ENCODE results near the gene INPP5A. TPM values are rescaled to one million over a fixed set of nuclear protein-coding genes. Genes with fewer than 3 reads are reported as not detected.

Gene INPP5A
- total RNA-seq, 2 experiments from 2014 or later = 7.4 to 7.5 TPM

- ChIA-PET POLR2A (no interaction called here), CTCF (interaction anchor here (1.5 kb wide), 1 partner anchor 159 kb away, joined by 5 read pairs; no protein-coding TSS in a partner anchor)
- intact Hi-C loops (cut with micrococcal nuclease) = no loop called here
- Mint-ChIP-seq H3K27ac (no peak overlapping the region), H3K4me3 (no peak overlapping the region), H3K9me3 (peaks cover 37% of the 10 kb centered on the region), H3K27me3 (peaks cover 2% of the 10 kb centered on the region), H3K36me3 (peaks cover 34% of the 10 kb centered on the region), H3K4me1 (ENCODE audit: low read depth) (peaks cover 16% of the 10 kb centered on the region)
- DNase-seq = no peak
Observed at GRCh38 chr10:132618158-132618919, 80.8 kb downstream of the INPP5A start.

GRCh38 chr10:132619927-132620326 is 82.3 kb downstream of the INPP5A start:
- POLR2A ChIA-PET = no interaction called here
- no peak overlapping the region for H3K27ac Mint-ChIP-seq
- H3K9me3 Mint-ChIP-seq = peaks cover 37% of the 10 kb centered on the region
- H3K4me1 Mint-ChIP-seq (ENCODE audit: low read depth) = peaks cover 16% of the 10 kb centered on the region
- no peak for DNase-seq
- H3K36me3 Mint-ChIP-seq = peaks cover 34% of the 10 kb centered on the region
- intact Hi-C loops (cut with micrococcal nuclease) = no loop called here
- peaks cover 2% of the 10 kb centered on the region for H3K27me3 Mint-ChIP-seq
- H3K4me3 Mint-ChIP-seq = no peak overlapping the region
- CTCF ChIA-PET = no interaction called here

- CTCF ChIA-PET = no interaction called here
- POLR2A ChIA-PET = no interaction called here
- H3K27ac Mint-ChIP-seq = no peak overlapping the region
Observed at GRCh38 chr10:132624061-132624846, 86.7 kb downstream of the INPP5A start.

GRCh38 chr10:132624847-132625471 is 87.4 kb downstream of the INPP5A start:
- no peak for DNase-seq
- Mint-ChIP-seq H3K36me3 (peaks cover 8% of the 10 kb centered on the region), H3K4me1 (ENCODE audit: low read depth) (peaks cover 13% of the 10 kb centered on the region), H3K9me3 (peaks cover 20% of the 10 kb centered on the region), H3K4me3 (no peak overlapping the region), H3K27me3 (no peaks in the 10 kb centered on the region), H3K27ac (no peak overlapping the region)
- ChIA-PET CTCF (no interaction called here), POLR2A (no interaction called here)
- intact Hi-C loops (cut with micrococcal nuclease) = no loop called here

More at GRCh38 chr10:132624061-132624846, 86.7 kb downstream of the INPP5A start:
- intact Hi-C loops (cut with micrococcal nuclease) = no loop called here
- no peaks in the 10 kb centered on the region for H3K27me3 Mint-ChIP-seq
- no peak overlapping the region for H3K4me3 Mint-ChIP-seq
- DNase-seq = no peak
- H3K9me3 Mint-ChIP-seq = peaks cover 23% of the 10 kb centered on the region
- peaks cover 9% of the 10 kb centered on the region for H3K36me3 Mint-ChIP-seq
- H3K4me1 Mint-ChIP-seq (ENCODE audit: low read depth) = peaks cover 10% of the 10 kb centered on the region

- ChIA-PET CTCF (interaction anchor here (0.8 kb wide), 1 partner anchor 390 kb away, joined by 3 read pairs; no protein-coding TSS in a partner anchor), POLR2A (no interaction called here)
- H3K4me3 Mint-ChIP-seq = no peak overlapping the region
- DNase-seq = no peak
- H3K36me3 Mint-ChIP-seq = peaks cover 4% of the 10 kb centered on the region
- H3K27me3 Mint-ChIP-seq = no peaks in the 10 kb centered on the region
- H3K4me1 Mint-ChIP-seq (ENCODE audit: low read depth) = peaks cover 13% of the 10 kb centered on the region
- peaks cover 8% of the 10 kb centered on the region for H3K9me3 Mint-ChIP-seq
- no peak overlapping the region for H3K27ac Mint-ChIP-seq
- intact Hi-C loops (cut with micrococcal nuclease) = no loop called here
Observed at GRCh38 chr10:132626019-132626760, 88.6 kb downstream of the INPP5A start.

GRCh38 chr10:132626761-132627665 is 89.4 kb downstream of the INPP5A start:
- CTCF ChIA-PET = interaction anchor here (0.8 kb wide), 1 partner anchor 391 kb away, joined by 3 read pairs; no protein-coding TSS in a partner anchor
- intact Hi-C loops (cut with micrococcal nuclease) = no loop called here
- POLR2A ChIA-PET = no interaction called here

GRCh38 chr10:132627666-132628531 is 90.3 kb downstream of the INPP5A start:
- H3K36me3 Mint-ChIP-seq = no peaks in the 10 kb centered on the region
- ChIA-PET CTCF (no interaction called here), POLR2A (no interaction called here)
- peak; percentile 17 for DNase-seq
- no peaks in the 10 kb centered on the region for H3K27me3 Mint-ChIP-seq
- no peak overlapping the region for H3K27ac Mint-ChIP-seq
- H3K9me3 Mint-ChIP-seq = no peaks in the 10 kb centered on the region
- intact Hi-C loops (cut with micrococcal nuclease) = no loop called here
- H3K4me1 Mint-ChIP-seq (ENCODE audit: low read depth) = peaks cover 13% of the 10 kb centered on the region
- H3K4me3 Mint-ChIP-seq = no peak overlapping the region

More at GRCh38 chr10:132626761-132627665, 89.4 kb downstream of the INPP5A start:
- Mint-ChIP-seq H3K4me1 (ENCODE audit: low read depth) (peaks cover 13% of the 10 kb centered on the region), H3K4me3 (no peak overlapping the region), H3K27me3 (no peaks in the 10 kb centered on the region), H3K9me3 (peaks cover 1% of the 10 kb centered on the region), H3K36me3 (no peaks in the 10 kb centered on the region), H3K27ac (no peak overlapping the region)
- DNase-seq = no peak

GRCh38 chr10:132628966-132629900 is 91.6 kb downstream of the INPP5A start:
- no peak overlapping the region for H3K4me3 Mint-ChIP-seq

GRCh38 chr10:132630156-132630555 is 92.6 kb downstream of the INPP5A start:
- H3K27ac Mint-ChIP-seq = no peak overlapping the region
- CTCF ChIA-PET = no interaction called here
- H3K4me1 Mint-ChIP-seq (ENCODE audit: low read depth) = peaks cover 18% of the 10 kb centered on the region
- H3K27me3 Mint-ChIP-seq = no peaks in the 10 kb centered on the region
- no peak overlapping the region for H3K4me3 Mint-ChIP-seq
- H3K9me3 Mint-ChIP-seq = no peaks in the 10 kb centered on the region
- intact Hi-C loops (cut with micrococcal nuclease) = no loop called here
- no peaks in the 10 kb centered on the region for H3K36me3 Mint-ChIP-seq
- DNase-seq = no peak
- POLR2A ChIA-PET = no interaction called here

More at GRCh38 chr10:132628966-132629900, 91.6 kb downstream of the INPP5A start:
- no peak overlapping the region for H3K27ac Mint-ChIP-seq
- H3K27me3 Mint-ChIP-seq = no peaks in the 10 kb centered on the region
- intact Hi-C loops (cut with micrococcal nuclease) = no loop called here
- POLR2A ChIA-PET = no interaction called here
- CTCF ChIA-PET = no interaction called here
- no peaks in the 10 kb centered on the region for H3K36me3 Mint-ChIP-seq
- no peak for DNase-seq
- H3K4me1 Mint-ChIP-seq (ENCODE audit: low read depth) = peaks cover 13% of the 10 kb centered on the region
- H3K9me3 Mint-ChIP-seq = no peaks in the 10 kb centered on the region
